Measurements from ENCODE around the gene MAN1A1.

Gene MAN1A1

DNA sequence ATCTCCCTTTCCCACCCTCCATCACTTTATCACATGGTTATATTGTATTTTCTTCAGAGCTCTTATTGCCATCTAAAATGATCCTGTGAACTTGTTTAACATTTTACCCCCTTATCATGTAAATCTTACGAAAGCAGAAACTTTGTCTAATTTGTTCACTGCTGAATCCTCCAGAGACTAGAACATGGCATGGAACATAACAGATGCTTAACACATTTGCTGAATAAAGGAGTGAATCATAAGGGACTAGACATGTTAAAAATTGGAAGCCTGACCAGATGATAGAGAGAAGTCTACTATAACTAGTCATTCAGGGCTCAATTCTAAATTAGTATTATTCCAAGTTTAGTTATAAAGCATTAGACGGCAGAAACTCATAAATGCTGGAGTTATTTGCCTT, 73.3 kb downstream of the MAN1A1 start:
- H3K4me3 ChIP-seq (ENCODE audit: low read depth, low read length): no peak overlapping the region
- TF ChIP-seq, protein P1, sequence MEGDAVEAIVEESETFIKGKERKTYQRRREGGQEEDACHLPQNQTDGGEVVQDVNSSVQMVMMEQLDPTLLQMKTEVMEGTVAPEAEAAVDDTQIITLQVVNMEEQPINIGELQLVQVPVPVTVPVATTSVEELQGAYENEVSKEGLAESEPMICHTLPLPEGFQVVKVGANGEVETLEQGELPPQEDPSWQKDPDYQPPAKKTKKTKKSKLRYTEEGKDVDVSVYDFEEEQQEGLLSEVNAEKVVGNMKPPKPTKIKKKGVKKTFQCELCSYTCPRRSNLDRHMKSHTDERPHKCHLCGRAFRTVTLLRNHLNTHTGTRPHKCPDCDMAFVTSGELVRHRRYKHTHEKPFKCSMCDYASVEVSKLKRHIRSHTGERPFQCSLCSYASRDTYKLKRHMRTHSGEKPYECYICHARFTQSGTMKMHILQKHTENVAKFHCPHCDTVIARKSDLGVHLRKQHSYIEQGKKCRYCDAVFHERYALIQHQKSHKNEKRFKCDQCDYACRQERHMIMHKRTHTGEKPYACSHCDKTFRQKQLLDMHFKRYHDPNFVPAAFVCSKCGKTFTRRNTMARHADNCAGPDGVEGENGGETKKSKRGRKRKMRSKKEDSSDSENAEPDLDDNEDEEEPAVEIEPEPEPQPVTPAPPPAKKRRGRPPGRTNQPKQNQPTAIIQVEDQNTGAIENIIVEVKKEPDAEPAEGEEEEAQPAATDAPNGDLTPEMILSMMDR (IDR thresholded peaks at IDR 0.05; ENCODE audit: low read depth, low read length, missing control alignments): no peak
- DNase-seq (ENCODE audit: low read depth): no peak

DNA sequence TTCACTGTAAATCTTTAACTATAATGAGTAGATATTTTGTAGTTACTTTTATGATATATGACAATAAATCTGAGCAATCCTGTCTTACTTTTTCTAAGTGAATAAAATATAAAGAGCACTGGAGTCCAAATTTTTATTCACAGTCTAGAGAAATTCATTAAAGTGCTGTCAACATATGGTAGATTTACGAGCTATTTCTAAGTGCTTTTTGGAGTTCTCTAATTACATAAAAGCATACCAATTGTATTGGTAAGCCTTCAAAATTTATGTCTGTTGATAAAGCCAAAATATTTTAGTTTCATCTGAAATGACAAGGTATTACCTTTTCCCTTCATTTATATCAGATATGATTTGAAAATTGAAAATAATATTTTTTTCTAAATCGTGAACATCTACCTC, 75.4 kb downstream of the MAN1A1 start:
- DNase-seq (ENCODE audit: low read depth): no peak
- TF ChIP-seq, protein P1 (IDR thresholded peaks at IDR 0.05; ENCODE audit: low read depth, low read length, missing control alignments): no peak
- no peak overlapping the region for H3K4me3 ChIP-seq (ENCODE audit: low read depth, low read length)

DNA sequence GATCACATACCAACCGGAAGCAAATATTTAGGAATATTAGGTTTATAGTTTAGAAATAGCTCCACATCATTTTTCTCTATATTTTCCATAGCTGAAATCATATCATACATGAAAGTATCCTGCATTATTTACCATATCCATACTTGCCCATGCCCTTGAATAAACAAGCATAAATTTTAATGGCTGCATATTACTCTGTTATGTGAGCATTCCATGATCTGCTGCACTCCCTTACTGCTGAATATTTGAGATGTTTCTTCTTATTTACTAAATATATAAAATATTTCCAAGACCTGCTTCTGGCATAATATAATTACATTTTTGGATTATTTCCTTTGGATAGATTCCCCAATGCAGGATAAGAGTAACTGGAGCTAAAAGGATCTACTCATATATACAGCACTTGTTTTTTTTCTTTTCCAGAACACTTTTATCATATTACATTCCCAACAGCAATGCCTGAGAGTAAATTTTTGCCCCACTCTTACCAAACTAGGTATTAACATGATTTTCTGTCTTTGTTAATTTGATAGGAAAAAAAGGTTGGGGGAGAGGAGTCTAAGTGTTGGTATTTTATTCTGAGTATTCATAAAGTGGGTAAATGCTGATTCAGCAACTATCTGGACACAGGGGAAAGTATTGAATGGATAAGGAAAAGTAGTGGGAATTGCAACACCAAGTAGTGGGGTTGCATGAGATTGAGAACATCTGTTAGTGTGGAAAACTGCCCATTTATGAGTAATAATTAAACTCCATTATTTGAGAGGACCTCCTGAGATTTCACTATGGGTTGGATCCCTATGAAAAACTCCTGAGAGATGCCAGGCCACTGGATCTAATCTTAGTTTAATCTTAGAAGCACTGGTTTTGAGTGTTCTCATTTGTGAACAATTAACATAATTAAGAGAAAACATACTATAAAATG, 76.0 kb downstream of the MAN1A1 start:
- TF ChIP-seq, protein P1 (IDR thresholded peaks at IDR 0.05; ENCODE audit: low read depth, low read length, missing control alignments): no peak
- no peak overlapping the region for H3K4me3 ChIP-seq (ENCODE audit: low read depth, low read length)
- no peak for DNase-seq (ENCODE audit: low read depth)

DNA sequence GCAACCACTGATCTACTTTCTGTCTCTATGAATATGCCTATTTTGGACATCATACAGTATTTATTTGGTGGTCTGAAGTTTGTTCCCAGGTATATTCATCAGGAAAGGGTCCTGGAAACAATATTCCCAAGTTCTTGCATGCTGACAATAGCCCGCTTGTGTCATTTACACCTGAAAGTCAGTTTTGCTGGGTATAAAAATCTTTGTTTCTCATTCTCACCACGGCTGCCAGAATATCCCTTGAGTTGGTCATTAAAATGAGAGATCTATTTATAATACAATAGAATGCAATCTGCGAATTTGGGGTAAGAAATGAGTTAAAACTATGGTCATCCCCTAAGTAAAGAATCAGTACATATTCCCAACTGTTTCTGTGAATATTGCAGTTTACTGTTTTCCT, 79.0 kb downstream of the MAN1A1 start:
- H3K4me3 ChIP-seq (ENCODE audit: low read depth, low read length): no peak overlapping the region
- no peak for DNase-seq (ENCODE audit: low read depth)
- TF ChIP-seq, protein P1 (IDR thresholded peaks at IDR 0.05; ENCODE audit: low read depth, low read length, missing control alignments): no peak

DNA sequence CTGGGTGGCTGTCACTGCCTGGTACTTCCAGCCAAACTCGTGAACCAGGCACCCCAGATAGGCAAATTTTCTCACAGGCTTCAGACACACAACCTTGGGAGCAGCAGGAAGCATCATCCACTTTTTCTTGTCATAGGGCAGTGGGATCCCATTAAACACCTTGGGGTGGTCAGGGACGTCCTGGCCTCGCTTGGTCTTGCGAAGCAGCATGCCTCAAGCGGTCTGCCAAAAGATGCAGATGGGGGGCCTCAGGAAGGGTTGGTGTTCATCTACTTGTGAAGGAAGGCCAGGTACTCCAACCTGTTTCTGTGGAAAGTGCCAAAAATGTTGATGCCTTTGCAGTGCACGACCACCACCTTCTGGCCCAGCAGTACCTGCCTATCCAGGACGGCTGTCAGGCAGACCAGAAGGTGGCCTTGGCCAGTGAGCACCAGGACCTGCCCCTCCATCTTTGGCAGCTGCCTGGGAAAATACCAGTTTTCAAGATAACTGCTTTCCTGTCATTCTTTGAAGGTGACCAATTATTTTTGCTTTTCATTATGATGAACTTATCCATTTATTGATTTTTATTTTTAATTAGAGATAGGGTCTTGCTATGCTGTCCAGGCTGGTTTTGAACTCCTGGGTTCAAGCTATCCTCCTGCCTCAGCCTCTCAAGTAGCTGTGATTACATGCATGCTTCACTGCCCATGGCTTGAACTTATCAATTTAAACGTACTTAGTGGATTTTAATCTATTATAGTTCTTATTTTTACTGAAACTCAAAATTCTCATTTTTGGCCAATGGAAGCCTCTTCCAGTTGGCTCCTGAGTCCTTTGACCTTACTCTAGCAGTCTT, 80.1 kb downstream of the MAN1A1 start:
- H3K4me3 ChIP-seq (ENCODE audit: low read depth, low read length): no peak overlapping the region

DNA sequence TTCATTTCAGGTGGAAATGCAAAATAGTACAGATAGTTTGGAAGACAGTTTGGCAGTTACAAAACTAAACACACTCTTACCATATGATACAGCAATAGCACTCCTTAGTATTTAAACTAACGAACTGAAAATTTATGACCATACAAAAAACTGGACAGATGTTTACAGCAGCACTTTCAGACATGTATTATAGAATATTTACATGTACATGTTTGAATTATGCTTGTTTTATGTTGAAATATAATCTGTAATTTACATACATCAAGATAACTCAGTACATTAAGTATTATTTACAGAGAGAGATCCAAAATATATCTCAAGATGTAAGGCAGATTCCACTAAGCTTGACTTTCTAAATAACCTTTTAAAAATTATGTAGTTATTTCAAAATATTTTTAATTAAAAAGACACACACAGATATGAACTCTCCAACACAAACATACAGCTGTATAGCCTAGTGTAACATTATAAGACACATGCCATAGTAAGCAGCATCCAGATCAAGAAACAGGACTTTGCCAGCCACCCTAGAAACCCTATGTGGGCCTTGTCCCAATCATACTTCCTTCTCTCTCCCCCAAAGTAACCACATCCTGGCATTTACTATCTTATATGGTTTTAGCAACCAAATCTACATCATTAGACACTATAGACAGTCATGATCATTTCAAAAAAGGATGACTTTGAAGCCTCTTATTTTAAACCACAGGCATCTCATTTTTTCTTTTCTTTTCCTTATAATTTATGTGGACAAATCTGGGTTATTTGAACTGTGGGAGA, 82.2 kb downstream of the MAN1A1 start:
- DNase-seq (ENCODE audit: low read depth): no peak
- H3K4me3 ChIP-seq (ENCODE audit: low read depth, low read length): no peak overlapping the region
- TF ChIP-seq, protein P1 (IDR thresholded peaks at IDR 0.05; ENCODE audit: low read depth, low read length, missing control alignments): no peak

More for the DNA sequence above, 80.1 kb downstream of the MAN1A1 start:
- no peak for DNase-seq (ENCODE audit: low read depth)
- TF ChIP-seq, protein P1 (IDR thresholded peaks at IDR 0.05; ENCODE audit: low read depth, low read length, missing control alignments): no peak

Data from GM12864 (cell line).